EL (cell line): Measurements from ENCODE around the gene PLA2G1B.

Experiments
- DNase-seq: peaks from one replicate; pipeline ENCODE4 v3.0.0-alpha.2; 2016

The PLA2G1B gene

DNA sequence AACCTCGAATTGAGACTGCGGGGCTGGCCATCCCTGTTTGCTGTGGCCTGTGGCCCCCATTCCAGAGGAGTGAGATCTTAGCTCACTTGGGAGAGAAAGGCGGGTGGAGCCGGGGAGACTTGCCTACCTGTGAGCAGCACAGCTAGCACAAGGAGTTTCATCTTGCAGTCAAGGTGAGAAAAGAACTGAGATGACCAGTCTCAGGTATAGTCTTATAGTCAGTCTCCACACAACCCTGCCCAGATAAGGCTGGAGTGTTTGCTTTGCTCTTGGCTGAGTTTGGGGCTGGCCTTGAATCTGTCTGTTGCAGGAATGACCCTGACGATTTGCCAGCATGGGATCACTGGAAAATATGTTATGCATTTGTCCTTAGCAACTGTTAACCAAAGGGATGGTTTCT is at the start of gene PLA2G1B:
PLA2G1B (minus strand) TSS at position 187 of the 400 bp plus-strand sequence; CDS start at position 161, 26 bp downstream.
- DNase-seq: no peak

DNA sequence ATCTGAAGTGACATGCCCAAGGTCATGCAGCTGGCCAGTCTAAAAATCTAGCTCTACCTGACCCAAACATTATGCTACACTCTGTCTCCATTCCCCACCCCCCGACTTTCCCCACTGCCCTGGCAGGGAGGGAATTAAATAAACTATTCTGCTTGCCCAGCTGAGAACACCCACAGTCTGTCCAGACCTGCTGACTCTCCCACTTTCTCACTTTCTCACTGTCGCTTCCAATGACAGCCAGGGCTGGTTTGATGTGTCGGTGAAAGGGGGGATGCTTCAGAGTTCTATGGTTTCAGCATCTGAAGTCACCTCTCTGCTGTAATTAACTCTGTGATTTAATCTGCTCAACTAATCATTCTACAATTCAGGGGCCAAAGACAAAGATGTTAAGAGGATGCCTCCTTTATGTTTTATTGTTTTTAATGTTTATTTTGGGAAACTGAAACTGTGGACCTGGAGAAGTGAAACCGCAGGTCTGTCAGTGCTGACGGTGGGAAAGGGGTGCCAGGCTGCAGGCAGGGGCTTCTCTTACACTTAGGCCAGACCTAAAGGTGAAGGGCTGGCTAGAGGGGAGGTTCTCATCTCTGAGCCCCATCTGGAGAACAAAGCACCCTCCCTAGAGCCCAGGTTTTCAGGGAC is 49.5 kb upstream of the PLA2G1B start:
- DNase-seq: no peak

DNA sequence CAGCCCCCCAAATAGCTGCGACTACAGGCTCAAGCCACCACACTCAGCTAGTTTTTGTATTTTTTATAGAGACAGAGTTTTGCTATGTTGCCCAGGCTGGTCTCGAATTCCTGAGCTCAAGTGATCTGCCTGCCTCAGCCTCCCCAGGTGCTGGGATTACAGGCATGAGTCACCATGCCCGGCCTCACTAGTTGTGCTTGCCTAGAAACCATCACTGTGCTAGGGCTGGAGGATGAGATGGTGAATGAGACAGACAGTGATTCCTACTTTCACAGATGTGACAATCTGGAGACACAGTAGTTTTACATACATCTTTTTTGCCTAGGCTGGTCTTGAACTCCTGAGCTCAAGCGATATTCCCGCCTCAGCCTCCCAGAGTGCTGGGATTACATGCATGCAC is 48.8 kb upstream of the PLA2G1B start:
- DNase-seq: no peak

DNA sequence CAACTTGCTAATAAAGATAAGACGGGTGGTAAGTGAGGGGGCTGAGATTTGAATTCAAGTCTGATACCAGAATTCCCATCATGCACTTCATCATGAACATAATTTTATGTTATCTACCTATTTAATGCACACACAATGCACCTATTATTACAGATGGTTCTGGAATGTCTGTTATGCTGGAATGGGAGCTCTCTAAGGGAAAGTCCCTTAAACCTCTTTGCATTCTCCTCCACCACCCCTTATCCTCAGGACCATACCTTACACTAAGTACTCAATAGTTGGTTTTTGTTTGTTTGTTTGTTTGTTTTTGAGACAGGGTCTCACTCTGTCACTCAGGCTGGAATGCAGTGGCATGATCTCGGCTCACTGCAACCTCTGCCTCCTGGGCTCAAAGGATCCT is 48.4 kb upstream of the PLA2G1B start:
- DNase-seq: no peak

DNA sequence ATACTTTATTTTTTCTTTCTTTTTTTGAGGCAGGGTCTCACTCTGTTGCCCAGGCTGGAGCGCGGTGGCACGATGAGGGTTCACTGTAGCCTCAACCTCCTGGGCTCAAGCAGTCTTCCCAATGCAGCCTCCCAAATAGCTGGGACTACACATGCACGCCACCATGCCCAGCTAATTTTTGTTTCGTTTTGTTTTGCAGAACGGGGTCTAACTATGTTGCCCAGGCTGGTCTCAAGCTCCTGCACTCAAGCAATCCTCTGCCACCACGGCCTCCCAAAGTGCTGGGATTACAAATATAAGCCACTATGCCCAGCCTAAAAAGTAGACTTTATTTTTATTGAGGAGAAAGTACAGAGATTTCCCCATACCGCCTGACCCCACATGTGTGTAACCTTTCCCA is 46.1 kb upstream of the PLA2G1B start:
- no peak for DNase-seq

DNA sequence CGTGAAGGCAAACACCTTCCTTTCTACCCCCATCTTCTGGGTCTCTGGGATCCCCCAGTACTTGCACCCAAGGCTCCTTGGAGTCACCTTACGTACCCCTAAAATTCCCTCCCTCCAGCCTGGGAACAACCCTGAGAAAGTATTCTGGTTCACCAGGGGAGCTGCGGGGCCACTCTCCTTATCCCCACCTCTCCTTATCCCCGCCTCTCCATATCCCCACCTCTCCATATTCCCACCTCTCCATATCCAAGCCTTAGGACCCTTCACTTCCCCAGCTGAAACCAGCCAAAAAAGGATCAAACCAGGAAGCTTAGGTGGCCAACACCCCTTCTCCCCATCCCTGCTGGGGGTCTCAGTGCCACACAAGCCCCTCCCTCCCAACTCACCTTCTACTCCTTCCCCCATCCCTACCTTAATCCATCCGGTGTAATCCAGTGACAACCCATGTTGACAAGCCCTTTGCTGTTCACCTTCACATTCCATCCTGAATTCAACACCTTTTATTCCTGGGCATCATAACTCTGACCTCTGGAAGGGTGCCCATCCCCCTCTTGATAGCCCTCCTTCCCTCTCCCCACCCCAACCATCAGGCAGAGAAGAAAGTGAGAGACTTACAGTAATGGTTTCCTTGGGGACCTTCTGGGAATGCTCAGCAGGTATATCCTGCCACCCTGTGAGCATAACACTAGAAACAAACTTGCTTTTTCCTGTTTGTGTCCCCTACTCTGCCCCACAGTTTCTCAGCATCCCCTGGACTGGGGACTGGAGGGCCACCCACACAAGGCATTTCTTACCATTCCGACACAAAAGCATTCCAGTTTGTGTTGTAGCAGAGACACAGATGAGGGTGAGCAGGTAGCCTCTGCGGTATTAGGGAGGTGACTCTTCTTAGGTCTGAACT is 43.0 kb upstream of the PLA2G1B start:
- DNase-seq: no peak

DNA sequence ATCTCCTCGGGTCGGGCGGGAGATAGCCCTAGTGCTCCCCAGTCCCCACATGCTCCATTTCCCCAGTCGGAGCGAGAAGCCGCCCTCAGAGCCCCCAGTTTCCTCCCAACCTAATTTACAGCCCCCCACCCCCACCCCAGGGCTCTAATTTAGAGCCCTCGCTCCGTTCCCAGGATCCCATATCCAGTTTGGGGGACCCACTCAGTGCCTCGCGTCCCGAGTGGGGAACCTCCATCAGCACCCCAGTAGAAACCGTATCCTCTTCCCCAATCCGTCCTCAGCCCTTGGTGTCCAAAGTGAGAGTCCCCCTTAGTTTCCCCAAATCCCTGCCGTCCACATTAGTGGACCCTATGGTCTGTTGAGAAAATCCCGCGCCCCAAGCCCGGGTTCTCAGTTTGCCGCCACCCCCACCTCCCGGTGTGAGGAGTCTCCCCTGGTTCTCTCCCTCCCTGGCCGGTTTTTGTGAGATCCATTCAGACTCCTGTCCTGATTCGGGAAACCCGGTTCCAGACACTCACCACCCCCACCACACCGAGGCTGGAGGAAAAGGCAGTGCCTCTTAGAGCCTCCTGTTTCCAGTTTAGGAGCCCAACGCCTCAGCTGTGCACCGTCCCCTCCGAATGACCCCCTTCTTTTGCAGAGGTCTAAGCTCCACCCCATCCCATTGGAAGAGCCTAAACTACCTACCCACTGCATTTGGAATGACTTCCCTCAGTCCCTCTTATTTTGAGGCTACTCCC is 42.2 kb upstream of the PLA2G1B start:
- DNase-seq: no peak

DNA sequence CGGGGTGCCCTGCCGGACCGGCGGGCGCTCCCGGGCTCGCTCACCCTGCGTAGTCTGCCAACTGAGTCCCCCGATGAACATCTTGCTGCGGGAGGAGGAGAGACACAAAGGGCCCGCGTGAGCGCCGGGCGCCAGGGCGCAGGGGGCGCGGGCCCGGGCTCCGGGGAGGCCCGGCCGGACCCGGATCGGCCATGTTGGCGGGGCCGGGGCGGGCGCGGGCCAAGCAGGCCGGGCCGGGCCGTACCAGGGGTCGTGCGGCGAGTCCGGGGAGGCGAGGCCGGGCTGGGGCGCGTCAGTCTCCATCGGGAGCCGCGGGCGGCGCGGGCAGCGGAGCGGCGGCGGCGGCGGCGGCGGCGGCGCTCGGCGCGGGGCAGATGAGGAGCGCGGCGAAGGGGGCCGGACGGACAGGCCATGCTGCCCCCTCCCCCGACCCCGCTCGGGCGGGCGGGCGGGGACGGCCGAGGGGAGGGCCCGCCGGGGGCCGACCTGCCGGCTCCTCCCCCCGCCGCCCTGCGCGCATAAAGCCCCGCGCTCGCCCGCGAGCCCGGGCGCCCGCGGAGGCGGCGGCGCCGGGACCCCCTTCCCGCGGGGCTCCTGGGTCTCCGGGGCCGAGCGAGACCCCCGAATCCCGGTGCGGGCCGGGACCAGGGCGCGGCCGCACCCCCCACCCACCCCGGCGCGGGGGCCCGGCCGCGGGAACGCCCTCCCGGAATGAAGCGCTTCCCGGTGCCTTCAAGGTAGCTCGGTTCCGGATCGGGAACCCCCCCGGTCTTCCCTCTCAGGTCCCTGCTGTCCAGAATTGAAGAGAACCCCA is 41.4 kb upstream of the PLA2G1B start, which contains the start of gene MSI1:
MSI1 (minus strand) TSS at position 376 of the 814 bp plus-strand sequence; CDS start at position 303, 73 bp downstream.
- DNase-seq: no peak

DNA sequence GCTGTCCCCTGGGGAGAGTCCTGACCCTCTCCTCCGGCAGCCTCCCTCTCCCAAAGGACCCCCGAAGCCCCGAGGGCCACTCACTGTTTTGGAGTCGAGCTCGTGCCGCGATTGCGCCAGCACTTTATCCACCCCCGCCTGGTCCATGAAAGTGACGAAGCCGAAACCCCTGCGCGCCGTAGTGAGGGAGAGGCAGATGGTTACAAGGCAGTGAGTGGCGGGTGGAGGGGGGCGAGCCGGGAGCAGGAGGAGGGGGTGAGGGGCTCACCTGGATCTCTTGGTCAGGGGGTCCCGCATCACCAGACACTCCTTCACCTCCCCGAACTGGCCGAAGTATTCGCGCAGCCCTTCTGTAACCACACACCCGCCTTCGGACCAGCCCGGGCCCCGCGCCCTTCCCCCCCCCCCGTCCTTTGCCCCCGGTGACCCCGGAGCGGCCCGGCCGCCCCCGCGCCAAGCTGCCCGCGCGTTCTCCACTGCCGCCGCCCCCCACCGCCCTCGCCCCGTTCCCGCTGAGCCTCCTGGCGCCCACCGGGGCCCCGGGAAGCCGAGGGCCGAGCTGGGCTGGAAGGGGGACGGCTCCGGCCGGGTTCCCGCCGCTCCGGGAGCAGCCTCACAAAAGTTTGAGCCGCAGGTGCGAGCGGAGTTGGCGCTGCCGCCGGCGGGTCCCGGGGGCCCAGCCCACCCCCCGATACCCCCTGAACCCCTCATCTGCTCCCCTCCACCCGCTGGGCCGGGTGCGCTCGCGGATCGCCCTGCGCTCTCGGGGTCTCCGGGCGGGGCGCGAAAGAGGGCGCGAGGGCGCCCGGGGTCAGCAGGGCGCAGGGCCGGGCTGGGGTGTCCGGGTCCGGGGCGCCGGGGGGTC is 40.6 kb upstream of the PLA2G1B start:
- peak; percentile 20 for DNase-seq

DNA sequence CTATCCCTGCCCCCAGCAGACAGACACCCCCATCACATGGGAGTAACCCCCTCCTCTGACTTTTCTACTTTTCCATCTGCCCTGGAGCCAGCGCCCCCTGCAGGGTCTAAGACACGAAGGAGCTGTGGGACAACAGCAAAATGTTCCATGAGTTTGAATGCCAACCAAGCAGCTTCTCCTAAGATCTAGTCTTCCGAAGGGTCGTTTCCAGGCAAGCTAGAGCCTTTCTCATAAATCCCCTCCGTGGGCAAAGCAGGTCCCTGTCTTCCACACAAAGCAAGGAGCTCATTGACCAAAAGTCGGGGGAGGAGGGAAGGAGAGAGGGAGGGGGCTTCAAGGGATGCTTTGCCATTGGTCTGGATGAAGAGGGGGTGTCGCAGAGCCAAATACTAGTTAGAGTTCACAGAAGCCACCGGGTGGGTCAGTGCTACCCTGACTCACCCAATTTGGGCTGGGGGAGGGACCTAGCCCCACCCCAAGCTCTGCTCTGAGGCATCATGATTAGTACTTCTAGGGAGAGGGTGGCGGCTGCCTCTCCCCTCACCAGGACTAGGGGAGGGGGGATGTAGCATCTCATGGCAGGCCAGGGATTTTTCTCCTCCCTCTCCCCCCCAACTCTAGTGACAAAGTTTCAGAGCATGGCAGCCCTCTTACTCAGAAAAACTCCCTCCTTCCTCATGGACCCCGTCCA is 39.8 kb upstream of the PLA2G1B start:
- peak; percentile 18 for DNase-seq

DNA sequence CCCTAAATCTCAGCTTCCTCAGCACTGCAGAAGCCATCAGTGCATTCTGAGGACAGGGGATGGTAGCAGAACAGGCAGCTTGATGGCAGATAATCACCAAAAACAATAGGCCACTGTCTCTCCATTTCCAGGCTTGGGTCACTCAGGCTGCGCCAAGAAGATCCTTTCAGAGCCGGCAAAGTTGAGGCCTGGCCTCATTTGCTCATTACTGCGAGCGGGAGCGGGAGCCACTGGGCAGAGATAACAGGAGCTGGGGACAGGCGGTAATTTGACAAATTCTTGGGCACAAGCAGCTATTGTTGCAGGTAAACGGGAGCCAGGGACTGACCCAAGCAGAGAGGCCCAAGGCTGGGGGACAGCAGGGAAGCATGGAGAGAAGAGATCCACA is 39.3 kb upstream of the PLA2G1B start:
- DNase-seq: no peak

DNA sequence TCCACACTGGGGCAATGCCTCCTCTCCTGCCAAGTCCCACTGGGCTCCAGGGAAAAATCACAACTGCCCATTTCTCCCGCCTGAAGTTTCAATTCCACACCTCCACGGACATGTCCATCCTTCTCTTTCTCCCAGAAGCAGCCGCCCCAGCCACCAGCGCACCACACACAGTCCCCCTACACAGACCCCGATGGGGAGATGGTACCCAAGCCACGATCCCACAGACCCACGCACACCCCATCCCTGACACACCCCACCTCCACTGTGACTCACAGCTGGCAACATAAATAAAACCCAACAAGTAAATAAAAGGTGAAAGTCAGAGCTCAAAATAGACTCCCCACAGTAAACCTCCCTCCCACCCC is 38.7 kb upstream of the PLA2G1B start:
- DNase-seq: no peak

DNA sequence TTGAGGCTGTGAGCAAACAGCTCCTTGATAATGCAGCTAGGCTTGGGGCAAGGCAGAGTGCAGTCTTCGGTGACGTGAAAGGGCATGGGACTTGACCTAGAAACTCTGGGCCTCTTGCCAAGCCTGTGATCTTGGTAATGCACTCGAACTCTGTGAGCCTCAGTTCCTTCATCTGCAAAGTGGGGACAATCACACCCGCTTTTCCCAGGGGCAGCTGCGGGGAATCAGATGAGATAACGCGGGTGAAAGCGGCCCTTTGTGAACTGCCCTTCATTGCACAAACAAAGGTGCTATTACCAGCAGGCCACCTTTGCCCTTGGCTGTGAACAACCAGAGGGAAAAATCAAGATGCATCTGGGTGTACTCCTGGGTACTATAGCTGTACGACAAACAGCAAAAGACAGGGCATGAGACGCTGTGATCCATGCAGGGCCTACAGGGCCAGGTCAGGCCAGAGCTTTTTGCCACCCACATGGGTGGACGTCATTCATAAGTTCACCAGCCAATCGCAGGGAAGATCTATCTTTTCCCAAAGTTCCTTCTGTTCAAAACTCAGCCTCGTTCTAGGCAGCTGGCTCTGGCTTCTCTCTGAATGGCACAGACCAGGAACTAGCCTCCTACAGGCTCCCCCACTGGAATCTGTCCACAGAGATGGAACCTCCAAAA is 38.2 kb upstream of the PLA2G1B start:
- DNase-seq: no peak

DNA sequence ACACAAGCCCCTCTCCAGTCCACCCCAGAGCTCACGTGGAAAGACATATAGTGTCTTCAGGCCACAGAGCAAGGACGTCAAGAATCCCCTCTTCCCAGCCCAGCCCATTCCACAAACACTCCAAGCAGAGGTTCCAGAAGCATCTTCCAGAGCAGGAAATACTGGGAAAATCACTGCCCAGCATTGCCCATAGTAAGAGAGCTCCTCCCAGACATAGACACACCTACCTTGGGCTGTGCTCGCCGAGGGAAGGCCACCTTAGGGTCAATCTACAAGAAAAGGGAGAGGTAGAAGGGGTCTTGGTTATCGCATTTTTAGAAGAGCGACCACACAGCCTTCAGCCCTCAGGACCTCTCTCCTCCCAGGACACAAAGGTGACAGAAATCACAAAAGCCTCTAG is 36.9 kb upstream of the PLA2G1B start:
- no peak for DNase-seq

DNA sequence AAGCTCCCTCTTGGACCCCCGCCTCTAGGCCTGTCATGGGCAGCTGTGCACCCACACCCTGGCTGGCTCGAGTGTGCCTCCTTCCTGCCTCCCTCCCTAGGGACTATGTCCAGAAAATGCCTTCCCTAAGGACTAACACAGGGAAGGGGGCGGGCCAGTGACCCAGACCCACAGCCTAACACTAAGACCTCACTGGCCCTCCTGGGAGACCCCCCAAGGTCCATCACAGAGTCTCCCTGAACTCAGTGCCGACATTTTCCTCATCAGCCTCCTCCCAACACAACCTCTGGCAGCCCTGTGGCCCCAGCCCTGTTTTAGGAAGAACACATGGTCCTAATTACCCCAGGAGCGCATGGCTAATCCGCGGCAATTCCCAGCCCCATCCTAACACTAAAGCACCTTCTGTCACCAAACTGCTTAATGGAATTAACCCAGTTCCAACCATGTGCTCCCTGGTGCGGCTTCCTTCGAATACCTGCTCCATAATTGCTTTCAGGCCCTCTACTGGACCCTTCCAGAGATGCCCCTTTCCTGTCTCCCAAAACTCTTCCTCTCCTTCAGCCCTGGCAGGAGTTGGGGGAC is 35.8 kb upstream of the PLA2G1B start:
- no peak for DNase-seq

DNA sequence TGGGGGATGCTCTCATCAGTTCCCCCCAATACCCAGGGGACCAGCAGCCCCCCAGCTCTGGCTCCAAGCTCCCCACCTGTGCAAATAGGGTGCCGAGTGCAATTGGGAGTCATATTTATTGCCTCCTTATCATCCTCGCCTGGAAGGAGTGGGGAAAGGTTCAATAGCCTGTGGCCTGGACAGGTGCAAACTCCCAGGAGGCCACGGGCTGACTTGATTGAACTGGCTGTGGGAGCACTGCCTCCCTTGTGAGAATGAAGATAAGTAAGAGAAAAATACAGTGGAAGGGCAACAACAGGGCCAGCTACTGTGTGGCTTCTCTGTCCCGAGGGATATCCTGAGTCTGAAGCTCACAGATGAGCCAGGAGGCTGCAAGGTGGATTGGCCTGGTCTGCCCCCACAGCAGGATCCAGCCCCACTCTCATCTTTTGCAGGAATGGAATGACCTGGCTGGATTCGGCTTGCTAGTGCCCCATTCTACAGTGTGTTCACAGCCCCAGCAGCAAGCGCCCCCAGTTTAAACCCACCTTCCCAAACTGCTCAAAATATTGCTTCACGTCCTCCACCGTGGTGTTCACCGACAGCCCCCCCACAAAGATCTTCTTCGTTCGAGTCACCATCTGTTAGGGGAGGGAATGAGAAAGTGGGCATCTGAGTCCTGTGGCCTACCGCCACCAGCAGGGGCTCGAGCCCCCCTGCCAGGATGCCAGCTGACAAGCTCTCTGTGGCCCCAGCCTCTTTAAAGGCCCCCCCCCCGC is 35.1 kb upstream of the PLA2G1B start:
- no peak for DNase-seq

DNA sequence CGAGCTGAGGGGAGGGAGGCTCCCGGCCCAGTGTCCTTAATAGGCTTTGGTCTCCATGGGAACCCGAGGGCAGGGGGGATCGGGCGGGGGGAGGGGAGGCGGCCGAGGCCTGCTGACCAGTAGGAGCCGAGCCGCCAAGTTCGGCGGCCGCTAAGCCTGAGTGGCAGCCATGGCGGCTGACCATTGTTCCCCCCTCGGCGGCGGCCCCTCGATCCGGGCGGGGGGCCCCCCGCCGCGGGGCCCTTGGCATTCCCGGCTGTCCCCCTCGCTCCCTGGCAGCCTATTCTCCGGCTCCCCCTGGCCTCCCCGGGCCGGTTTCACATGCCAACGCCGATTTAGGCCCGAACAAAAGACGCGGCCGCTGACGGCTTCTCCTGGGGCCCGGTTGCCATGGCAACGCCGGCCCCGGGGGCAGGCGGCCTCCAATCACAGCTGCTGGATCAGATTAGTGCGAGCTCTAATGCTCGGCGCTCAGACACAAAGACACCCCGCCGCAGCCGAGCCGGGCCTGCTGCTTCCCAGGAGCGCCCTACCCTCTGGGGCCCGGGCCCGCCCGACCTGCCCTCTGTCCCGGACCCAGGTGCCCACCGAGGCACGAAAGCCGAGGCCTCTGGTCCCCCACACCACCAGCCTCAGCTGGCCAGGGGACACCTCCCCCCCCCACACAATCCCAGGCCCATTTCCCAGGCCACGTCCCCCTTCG is 34.1 kb upstream of the PLA2G1B start:
- peak; percentile 55 for DNase-seq

DNA sequence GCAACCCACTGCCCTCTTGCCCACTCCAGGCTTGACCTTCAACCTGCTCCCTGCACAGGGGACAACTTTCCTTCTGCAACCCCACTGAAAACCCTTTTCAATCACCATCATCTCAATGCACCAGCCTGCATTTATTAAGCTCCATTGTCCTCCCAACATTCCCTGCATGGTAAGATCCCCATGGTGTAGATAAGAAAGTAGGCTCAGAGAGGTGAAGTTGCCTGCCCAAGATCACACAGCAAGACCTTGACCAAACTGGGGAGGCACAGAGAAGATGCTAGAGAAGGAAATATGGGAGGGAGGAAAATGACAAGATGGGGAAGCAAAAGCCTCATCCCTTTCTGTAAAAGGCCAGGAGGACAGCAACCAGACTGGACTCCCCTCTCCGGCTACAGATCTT is 31.5 kb upstream of the PLA2G1B start:
- no peak for DNase-seq
